ENCODE results near the gene IL22RA1.

Gene IL22RA1

GRCh38 chr1:24111996-24112779, 30.8 kb downstream of the IL22RA1 start, which contains the start of gene MYOM3:
TSS of gene MYOM3 (minus strand) at chr1:24112135. CDS start at chr1:24108636, 3,499 bp downstream.
- H3K27ac ChIP-seq = peak within 1 kb of the TSS; percentile 32

GRCh38 chr1:24111262-24111995, 31.5 kb downstream of the IL22RA1 start:
- no peaks in the 10 kb centered on the region for H3K9me3 ChIP-seq (ENCODE audit: control insufficient read depth, low read length)
- no peak overlapping the region for H3K9ac ChIP-seq
- H2AFZ ChIP-seq = no peak overlapping the region
- H3K4me3 ChIP-seq (ENCODE audit: low read depth, low read length) = no peak overlapping the region
- H3K27ac ChIP-seq = peak overlapping the region; percentile 32
- no peaks in the 10 kb centered on the region for H3K4me1 ChIP-seq
- no peaks in the 10 kb centered on the region for H3K27me3 ChIP-seq (ENCODE audit: control insufficient read depth, insufficient read depth, low read length)
- TF ChIP-seq CTCF (IDR thresholded peaks at IDR 0.05) = no peak
- H3K79me2 ChIP-seq = no peaks in the 10 kb centered on the region
- no peak overlapping the region for H3K4me2 ChIP-seq (ENCODE audit: low read length)
- no peaks in the 10 kb centered on the region for H3K36me3 ChIP-seq (ENCODE audit: control insufficient read depth, insufficient read depth, low read length)

More at GRCh38 chr1:24111996-24112779, 30.8 kb downstream of the IL22RA1 start, which contains the start of gene MYOM3:
- Histone ChIP-seq H3K4me1 (no peaks in the 10 kb centered on the region), H3K79me2 (no peaks in the 10 kb centered on the region), H3K36me3 (ENCODE audit: control insufficient read depth, insufficient read depth, low read length) (no peaks in the 10 kb centered on the region), H3K9ac (no peak within 1 kb of the TSS), H3K9me3 (ENCODE audit: control insufficient read depth, low read length) (no peaks in the 10 kb centered on the region), H3K4me2 (ENCODE audit: low read length) (peak within 1 kb of the TSS; percentile 32), H2AFZ (no peak within 1 kb of the TSS), H3K4me3 (ENCODE audit: low read depth, low read length) (no peak within 1 kb of the TSS), H3K27me3 (ENCODE audit: control insufficient read depth, insufficient read depth, low read length) (no peaks in the 10 kb centered on the region)
- no peak for TF ChIP-seq CTCF (IDR thresholded peaks at IDR 0.05)

- Histone ChIP-seq H3K4me3 (ENCODE audit: low read depth, low read length) (no peak overlapping the region), H3K79me2 (no peaks in the 10 kb centered on the region), H3K27me3 (ENCODE audit: control insufficient read depth, insufficient read depth, low read length) (no peaks in the 10 kb centered on the region), H3K4me1 (no peaks in the 10 kb centered on the region), H3K9me3 (ENCODE audit: control insufficient read depth, low read length) (no peaks in the 10 kb centered on the region), H3K4me2 (ENCODE audit: low read length) (no peak overlapping the region), H3K9ac (no peak overlapping the region), H2AFZ (no peak overlapping the region), H3K27ac (peak overlapping the region; percentile 32), H3K36me3 (ENCODE audit: control insufficient read depth, insufficient read depth, low read length) (no peaks in the 10 kb centered on the region)
- TF ChIP-seq CTCF (IDR thresholded peaks at IDR 0.05) = no peak
Measured at GRCh38 chr1:24110642-24111261, 32.2 kb downstream of the IL22RA1 start.

- H3K27ac ChIP-seq = no peak overlapping the region
- H3K9ac ChIP-seq = no peak overlapping the region
- H3K27me3 ChIP-seq (ENCODE audit: control insufficient read depth, insufficient read depth, low read length) = no peaks in the 10 kb centered on the region
- no peak for TF ChIP-seq CTCF (IDR thresholded peaks at IDR 0.05)
- no peak overlapping the region for H3K4me2 ChIP-seq (ENCODE audit: low read length)
- no peaks in the 10 kb centered on the region for H3K36me3 ChIP-seq (ENCODE audit: control insufficient read depth, insufficient read depth, low read length)
- H2AFZ ChIP-seq = no peak overlapping the region
- H3K79me2 ChIP-seq = no peaks in the 10 kb centered on the region
- H3K4me1 ChIP-seq = no peaks in the 10 kb centered on the region
- no peak overlapping the region for H3K4me3 ChIP-seq (ENCODE audit: low read depth, low read length)
- no peaks in the 10 kb centered on the region for H3K9me3 ChIP-seq (ENCODE audit: control insufficient read depth, low read length)
Measured at GRCh38 chr1:24109686-24110475, 33.1 kb downstream of the IL22RA1 start.
